Measurements from ENCODE around the gene FARS2. TPM values are rescaled to one million over a fixed set of nuclear protein-coding genes. Genes with fewer than 3 reads are reported as not detected.

FARS2 gene
- total and polyA plus RNA-seq, 8 donors = 15.1 to 20.3 (median 17.9) TPM

DNA sequence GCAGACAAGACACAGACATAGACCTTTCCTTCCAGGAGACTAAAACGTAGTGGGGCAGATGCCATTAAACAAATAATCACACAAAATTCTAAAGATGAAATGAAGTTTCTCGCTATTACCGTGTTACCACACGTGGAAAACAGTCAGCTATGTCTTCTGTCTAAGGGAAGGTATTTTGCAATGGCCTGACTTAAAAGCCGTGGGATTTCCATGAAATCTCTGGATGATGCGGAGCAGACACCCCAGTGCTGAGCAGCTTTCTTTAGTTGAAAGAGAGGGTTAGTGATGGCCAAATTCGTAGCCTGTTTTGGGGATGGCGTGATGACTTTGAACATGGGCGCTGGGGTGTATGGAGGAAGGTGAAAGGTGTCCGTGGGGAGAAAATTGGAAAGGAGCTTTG is 463.6 kb downstream of the FARS2 start:
- Histone ChIP-seq H3K9me3 (no peaks in the 10 kb centered on the region), H3K4me1 (peaks cover 0 to 10% of the 10 kb centered on the region in 2 donors), H3K36me3 (no peaks in the 10 kb centered on the region), H3K4me3 (no peak overlapping the region), H3K27ac (peak overlapping the region in 1 of 2 donors; percentile 71), H3K27me3 (no peaks in the 10 kb centered on the region)
- TF ChIP-seq, protein P1, sequence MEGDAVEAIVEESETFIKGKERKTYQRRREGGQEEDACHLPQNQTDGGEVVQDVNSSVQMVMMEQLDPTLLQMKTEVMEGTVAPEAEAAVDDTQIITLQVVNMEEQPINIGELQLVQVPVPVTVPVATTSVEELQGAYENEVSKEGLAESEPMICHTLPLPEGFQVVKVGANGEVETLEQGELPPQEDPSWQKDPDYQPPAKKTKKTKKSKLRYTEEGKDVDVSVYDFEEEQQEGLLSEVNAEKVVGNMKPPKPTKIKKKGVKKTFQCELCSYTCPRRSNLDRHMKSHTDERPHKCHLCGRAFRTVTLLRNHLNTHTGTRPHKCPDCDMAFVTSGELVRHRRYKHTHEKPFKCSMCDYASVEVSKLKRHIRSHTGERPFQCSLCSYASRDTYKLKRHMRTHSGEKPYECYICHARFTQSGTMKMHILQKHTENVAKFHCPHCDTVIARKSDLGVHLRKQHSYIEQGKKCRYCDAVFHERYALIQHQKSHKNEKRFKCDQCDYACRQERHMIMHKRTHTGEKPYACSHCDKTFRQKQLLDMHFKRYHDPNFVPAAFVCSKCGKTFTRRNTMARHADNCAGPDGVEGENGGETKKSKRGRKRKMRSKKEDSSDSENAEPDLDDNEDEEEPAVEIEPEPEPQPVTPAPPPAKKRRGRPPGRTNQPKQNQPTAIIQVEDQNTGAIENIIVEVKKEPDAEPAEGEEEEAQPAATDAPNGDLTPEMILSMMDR (IDR thresholded peaks at IDR 0.05) = no peak
- intact Hi-C loops (cut with DNase I) = no loop called here
- DNase-seq (no peak), ATAC-seq (no peak)

DNA sequence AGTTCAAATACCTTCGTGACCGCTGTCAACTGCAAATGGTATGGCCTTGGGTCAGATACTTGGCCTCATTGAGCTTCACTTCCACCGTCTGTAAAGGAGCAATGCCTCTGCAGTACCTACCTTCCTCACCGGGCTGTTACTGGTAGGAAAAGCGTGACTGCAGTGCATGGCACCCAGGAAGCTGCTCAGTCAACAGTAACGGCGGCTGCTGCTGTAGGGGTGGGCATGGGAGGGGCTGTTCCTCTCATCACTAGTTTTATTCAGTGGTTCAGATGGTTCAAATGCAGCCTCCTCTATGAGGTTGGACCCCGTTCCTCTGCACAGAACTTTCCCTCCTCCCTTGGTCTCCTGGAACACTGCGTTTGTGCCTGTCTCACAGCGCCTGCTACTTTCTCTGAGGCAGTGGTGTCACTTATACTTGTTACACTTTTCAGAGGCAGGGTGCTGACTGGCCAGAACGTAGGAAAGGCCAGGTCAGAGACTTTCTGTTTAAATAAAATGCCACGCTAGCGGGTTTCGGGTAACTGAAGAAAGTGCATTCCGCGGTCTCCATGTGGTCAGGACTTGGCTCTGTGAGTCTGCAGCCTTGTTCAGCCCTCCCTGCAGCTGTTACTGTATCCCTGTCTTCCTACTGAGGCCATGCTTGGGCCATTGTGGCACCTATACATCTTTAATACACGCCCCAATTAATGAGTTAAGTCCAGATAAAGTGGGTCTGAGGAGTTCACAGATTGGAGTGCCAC is 465.8 kb downstream of the FARS2 start:
- Histone ChIP-seq H3K27me3 (no peaks in the 10 kb centered on the region), H3K9me3 (no peaks in the 10 kb centered on the region), H3K27ac (no peak overlapping the region), H3K4me1 (peaks cover 0 to 10% of the 10 kb centered on the region in 2 donors), H3K36me3 (no peaks in the 10 kb centered on the region), H3K4me3 (no peak overlapping the region)
- ATAC-seq (no peak), DNase-seq (no peak)
- TF ChIP-seq, protein P1 (IDR thresholded peaks at IDR 0.05) = no peak
- intact Hi-C loops (cut with DNase I) = no loop called here

DNA sequence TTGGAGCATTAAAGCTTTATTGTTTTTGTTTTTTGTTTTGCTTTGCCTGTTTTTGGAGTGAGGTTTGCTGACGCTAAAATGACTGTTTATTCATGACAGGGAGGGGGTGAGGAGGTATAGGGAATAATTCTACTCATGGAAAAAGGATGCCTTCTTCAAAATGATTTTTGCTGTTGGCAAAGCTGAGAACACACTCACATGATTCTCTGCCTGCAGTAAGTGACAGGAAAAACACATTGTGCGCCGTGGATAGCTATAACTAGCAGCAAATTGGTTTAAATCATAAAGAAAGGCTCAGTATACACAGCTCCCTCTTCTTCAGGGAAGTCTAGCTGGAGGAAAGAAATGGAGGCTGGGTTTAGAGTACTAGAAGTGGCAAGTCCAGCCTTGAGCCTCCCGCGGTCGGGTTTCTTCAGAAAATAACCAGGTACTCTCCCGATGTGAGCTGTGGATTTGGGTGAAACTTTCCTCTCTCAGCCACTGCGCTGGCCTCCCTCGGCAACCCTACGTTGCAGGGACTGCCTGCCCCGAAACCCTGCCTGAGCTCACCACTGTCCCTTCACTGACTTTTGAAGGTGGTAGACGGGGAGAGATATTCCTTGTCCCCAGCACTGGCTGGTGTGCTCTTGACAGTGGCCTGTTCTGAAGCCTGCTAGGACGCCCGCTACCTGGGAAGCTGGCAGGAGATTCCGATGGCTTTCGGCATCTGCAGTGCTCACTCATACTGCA is 467.2 kb downstream of the FARS2 start:
- ATAC-seq = no peak
- H3K27ac ChIP-seq = no peak overlapping the region
- no peaks in the 10 kb centered on the region for H3K36me3 ChIP-seq
- TF ChIP-seq, protein P1 (IDR thresholded peaks at IDR 0.05) = no peak
- H3K4me1 ChIP-seq = peaks cover 0 to 8% of the 10 kb centered on the region in 2 donors
- DNase-seq = no peak
- H3K9me3 ChIP-seq = no peaks in the 10 kb centered on the region
- H3K4me3 ChIP-seq = no peak overlapping the region
- intact Hi-C loops (cut with DNase I) = no loop called here
- H3K27me3 ChIP-seq = no peaks in the 10 kb centered on the region

- H3K4me3 ChIP-seq = no peak overlapping the region
- DNase-seq (peak in 3 of 4 donors; percentile 14 to 78 (median 59)), ATAC-seq (peak; percentile 89)
- TF ChIP-seq, protein P1 (IDR thresholded peaks at IDR 0.05) = no peak
- no peak overlapping the region for H3K27ac ChIP-seq
- no peaks in the 10 kb centered on the region for H3K27me3 ChIP-seq
- no peaks in the 10 kb centered on the region for H3K9me3 ChIP-seq
- no peaks in the 10 kb centered on the region for H3K36me3 ChIP-seq
- intact Hi-C loops (cut with DNase I) = no loop called here
- peaks cover 0 to 6% of the 10 kb centered on the region in 2 donors for H3K4me1 ChIP-seq
These were observed 467.7 kb downstream of the FARS2 start for GRCh38 chr6:5729080-5729434.

GRCh38 chr6:5729813-5730517 is 468.7 kb downstream of the FARS2 start:
- no peak for ATAC-seq

More at GRCh38 chr6:5729813-5730517, 468.7 kb downstream of the FARS2 start:
- TF ChIP-seq, protein P1 (IDR thresholded peaks at IDR 0.05) = no peak
- no peaks in the 10 kb centered on the region for H3K9me3 ChIP-seq
- no peaks in the 10 kb centered on the region for H3K4me1 ChIP-seq
- H3K27me3 ChIP-seq = no peaks in the 10 kb centered on the region
- intact Hi-C loops (cut with DNase I) = no loop called here
- no peaks in the 10 kb centered on the region for H3K36me3 ChIP-seq
- H3K4me3 ChIP-seq = no peak overlapping the region
- H3K27ac ChIP-seq = no peak overlapping the region
- DNase-seq = no peak
